Measurements from ENCODE around the gene CTTNBP2. TPM values are rescaled to one million over a fixed set of nuclear protein-coding genes. Genes with fewer than 3 reads are reported as not detected.

CTTNBP2 gene
- total and polyA plus RNA-seq, 2 donors (not counting 1 experiment from before 2014, with no cell fraction given): 8.3 to 12.0 TPM

GRCh38 chr7:117902314-117902889, 29.2 kb upstream of the CTTNBP2 start:
- H3K27me3 ChIP-seq (ENCODE audit: control insufficient read depth, insufficient read depth, low read length): peaks cover 2% of the 10 kb centered on the region
- no peak overlapping the region for H3K9ac ChIP-seq (ENCODE audit: insufficient read depth, low read length)
- TF ChIP-seq EZH2 (IDR thresholded peaks at IDR 0.05; ENCODE audit: low read length, missing control alignments) (no peak), CTCF (conservative IDR thresholded peaks at IDR 0.05 in 1 of 2, IDR thresholded peaks at IDR 0.05 in 1 of 2; ENCODE audit: low read depth in 1 of 2, low read length in 2 of 2) (no peak)
- no peak overlapping the region for H3K4me3 ChIP-seq (replicated peaks in 1 of 4; ENCODE audit: control extremely low read depth in 1 of 4, insufficient read depth in 1 of 4, low read depth in 3 of 4, low read length in 4 of 4)
- no peak for DNase-seq (ENCODE audit: low read depth in 2 of 2)
- H3K9me3 ChIP-seq (ENCODE audit: control insufficient read depth, insufficient read depth, low read depth, low read length): no peaks in the 10 kb centered on the region
- H3K4me2 ChIP-seq (ENCODE audit: extremely low read depth, insufficient read depth, low read length): no peak overlapping the region
- H4K20me1 ChIP-seq (ENCODE audit: control insufficient read depth, extremely low read depth, insufficient read depth, low read length): no peaks in the 10 kb centered on the region
- no peaks in the 10 kb centered on the region for H3K79me2 ChIP-seq (ENCODE audit: control insufficient read depth, insufficient read depth, low read length)
- no peaks in the 10 kb centered on the region for H3K36me3 ChIP-seq (ENCODE audit: control insufficient read depth, insufficient read depth, low read length)
- no peak overlapping the region for H3K27ac ChIP-seq (ENCODE audit: insufficient read depth, low read length)
- no peak overlapping the region for H2AFZ ChIP-seq (ENCODE audit: low read length)
- H3K4me1 ChIP-seq (ENCODE audit: control insufficient read depth, extremely low read depth, insufficient read depth, low read length): no peaks in the 10 kb centered on the region

- TF ChIP-seq CTCF (conservative IDR thresholded peaks at IDR 0.05 in 1 of 2, IDR thresholded peaks at IDR 0.05 in 1 of 2; ENCODE audit: low read depth in 1 of 2, low read length in 2 of 2) (no peak), EZH2 (IDR thresholded peaks at IDR 0.05; ENCODE audit: low read length, missing control alignments) (no peak)
- DNase-seq (ENCODE audit: low read depth in 2 of 2): no peak
- no peaks in the 10 kb centered on the region for H3K79me2 ChIP-seq (ENCODE audit: control insufficient read depth, insufficient read depth, low read length)
- no peaks in the 10 kb centered on the region for H3K4me1 ChIP-seq (ENCODE audit: control insufficient read depth, extremely low read depth, insufficient read depth, low read length)
- no peak overlapping the region for H3K27ac ChIP-seq (ENCODE audit: insufficient read depth, low read length)
- no peak overlapping the region for H3K4me3 ChIP-seq (replicated peaks in 1 of 4; ENCODE audit: control extremely low read depth in 1 of 4, insufficient read depth in 1 of 4, low read depth in 3 of 4, low read length in 4 of 4)
- H3K36me3 ChIP-seq (ENCODE audit: control insufficient read depth, insufficient read depth, low read length): no peaks in the 10 kb centered on the region
- no peaks in the 10 kb centered on the region for H3K9me3 ChIP-seq (ENCODE audit: control insufficient read depth, insufficient read depth, low read depth, low read length)
- no peak overlapping the region for H3K4me2 ChIP-seq (ENCODE audit: extremely low read depth, insufficient read depth, low read length)
- H4K20me1 ChIP-seq (ENCODE audit: control insufficient read depth, extremely low read depth, insufficient read depth, low read length): no peaks in the 10 kb centered on the region
- no peaks in the 10 kb centered on the region for H3K27me3 ChIP-seq (ENCODE audit: control insufficient read depth, insufficient read depth, low read length)
- H2AFZ ChIP-seq (ENCODE audit: low read length): no peak overlapping the region
- H3K9ac ChIP-seq (ENCODE audit: insufficient read depth, low read length): no peak overlapping the region
Measured at GRCh38 chr7:117901089-117901797, 28.0 kb upstream of the CTTNBP2 start.

- Histone ChIP-seq H3K4me2 (ENCODE audit: extremely low read depth, insufficient read depth, low read length) (no peak overlapping the region), H3K9me3 (ENCODE audit: control insufficient read depth, insufficient read depth, low read depth, low read length) (no peaks in the 10 kb centered on the region), H3K4me1 (ENCODE audit: control insufficient read depth, extremely low read depth, insufficient read depth, low read length) (no peaks in the 10 kb centered on the region), H3K9ac (ENCODE audit: insufficient read depth, low read length) (no peak overlapping the region), H2AFZ (ENCODE audit: low read length) (no peak overlapping the region), H4K20me1 (ENCODE audit: control insufficient read depth, extremely low read depth, insufficient read depth, low read length) (no peaks in the 10 kb centered on the region), H3K79me2 (ENCODE audit: control insufficient read depth, insufficient read depth, low read length) (no peaks in the 10 kb centered on the region), H3K27ac (ENCODE audit: insufficient read depth, low read length) (no peak overlapping the region), H3K4me3 (replicated peaks in 1 of 4; ENCODE audit: control extremely low read depth in 1 of 4, insufficient read depth in 1 of 4, low read depth in 3 of 4, low read length in 4 of 4) (no peak overlapping the region), H3K36me3 (ENCODE audit: control insufficient read depth, insufficient read depth, low read length) (no peaks in the 10 kb centered on the region), H3K27me3 (ENCODE audit: control insufficient read depth, insufficient read depth, low read length) (no peaks in the 10 kb centered on the region)
- TF ChIP-seq CTCF (conservative IDR thresholded peaks at IDR 0.05 in 1 of 2, IDR thresholded peaks at IDR 0.05 in 1 of 2; ENCODE audit: low read depth in 1 of 2, low read length in 2 of 2) (no peak), EZH2 (IDR thresholded peaks at IDR 0.05; ENCODE audit: low read length, missing control alignments) (no peak)
- DNase-seq (ENCODE audit: low read depth in 2 of 2): no peak
Measured at GRCh38 chr7:117896339-117896738, 23.1 kb upstream of the CTTNBP2 start.

All from fibroblast of lung (primary cell).